ENCODE data around the gene CTXN1.
A peak's percentile ranks its signal among the peaks of the same experiment; 100 is the strongest.

The CTXN1 gene

DNA sequence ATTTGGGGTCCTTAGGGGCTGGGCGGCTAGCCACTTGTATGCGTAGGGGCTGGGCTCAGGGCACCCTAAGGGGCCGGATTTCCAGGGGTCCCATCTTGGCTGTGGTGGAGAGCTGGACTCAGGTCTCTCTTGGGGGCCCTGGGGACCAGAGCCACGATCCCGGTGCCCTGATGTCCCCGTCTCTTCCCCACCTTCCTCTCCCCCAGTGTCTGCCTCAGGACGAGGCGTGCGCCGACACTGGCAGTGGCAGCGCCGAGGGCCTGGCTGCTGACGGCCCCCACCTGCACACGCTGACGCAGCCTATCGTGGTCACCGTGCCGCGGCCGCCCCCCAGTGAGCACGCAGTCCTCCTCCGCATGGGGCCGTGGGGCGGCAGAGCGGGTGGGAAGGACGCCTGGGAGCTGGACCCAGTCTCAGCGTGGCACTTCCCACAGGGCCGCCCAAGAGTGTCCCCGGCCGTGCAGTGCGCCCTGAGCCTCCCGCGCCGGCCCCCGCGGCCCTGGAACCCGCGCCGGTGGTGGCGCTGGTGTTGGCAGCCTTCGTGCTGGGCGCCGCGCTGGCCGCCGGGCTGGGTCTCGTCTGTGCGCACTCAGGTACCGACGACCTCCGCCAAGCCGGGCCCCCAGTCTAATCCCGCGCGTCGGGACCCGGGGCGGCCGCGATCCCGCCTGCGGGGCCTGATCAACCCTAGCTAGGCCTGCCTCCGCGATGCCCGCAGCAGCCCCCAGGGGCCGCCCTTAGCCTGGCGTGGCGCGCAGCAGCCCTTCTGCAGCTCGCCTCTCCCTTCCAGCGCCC lies 8.5 kb downstream of the CTXN1 start:
- peak overlapping the region; percentile 76 for H3K4me3 Mint-ChIP-seq
- no peaks in the 10 kb centered on the region for H3K9me3 Mint-ChIP-seq
- H3K36me3 Mint-ChIP-seq (ENCODE audit: low read depth) = peaks cover 12% of the 10 kb centered on the region
- H3K4me1 Mint-ChIP-seq (ENCODE audit: low read depth) = peaks cover 16% of the 10 kb centered on the region
- peak overlapping the region; percentile 52 for H3K27ac Mint-ChIP-seq
- H3K27me3 Mint-ChIP-seq (ENCODE audit: low read depth) = peaks cover 28% of the 10 kb centered on the region
- peak; percentile 57 for DNase-seq (ENCODE audit: low spot score)

DNA sequence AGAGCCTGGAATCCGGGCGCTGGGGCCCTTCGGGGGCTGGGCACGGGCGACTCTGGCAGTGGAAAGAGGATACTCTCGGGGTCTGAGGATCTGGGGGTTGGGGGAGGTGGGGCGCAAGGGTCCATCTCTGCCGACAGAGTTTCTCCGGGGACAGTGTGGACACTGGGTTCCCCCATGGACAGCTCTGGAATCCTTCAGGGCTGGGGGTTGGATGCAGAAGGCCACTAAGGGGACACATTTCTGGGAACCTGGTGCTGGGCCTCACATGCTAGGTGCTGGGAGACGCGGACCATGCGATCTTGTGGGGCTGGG lies 9.0 kb downstream of the CTXN1 start:
- no peak for DNase-seq (ENCODE audit: low spot score)
- peaks cover 14% of the 10 kb centered on the region for H3K36me3 Mint-ChIP-seq (ENCODE audit: low read depth)
- H3K27ac Mint-ChIP-seq = no peak overlapping the region
- H3K4me3 Mint-ChIP-seq = peak overlapping the region; percentile 76
- no peaks in the 10 kb centered on the region for H3K9me3 Mint-ChIP-seq
- peaks cover 16% of the 10 kb centered on the region for H3K4me1 Mint-ChIP-seq (ENCODE audit: low read depth)
- H3K27me3 Mint-ChIP-seq (ENCODE audit: low read depth) = peaks cover 28% of the 10 kb centered on the region

DNA sequence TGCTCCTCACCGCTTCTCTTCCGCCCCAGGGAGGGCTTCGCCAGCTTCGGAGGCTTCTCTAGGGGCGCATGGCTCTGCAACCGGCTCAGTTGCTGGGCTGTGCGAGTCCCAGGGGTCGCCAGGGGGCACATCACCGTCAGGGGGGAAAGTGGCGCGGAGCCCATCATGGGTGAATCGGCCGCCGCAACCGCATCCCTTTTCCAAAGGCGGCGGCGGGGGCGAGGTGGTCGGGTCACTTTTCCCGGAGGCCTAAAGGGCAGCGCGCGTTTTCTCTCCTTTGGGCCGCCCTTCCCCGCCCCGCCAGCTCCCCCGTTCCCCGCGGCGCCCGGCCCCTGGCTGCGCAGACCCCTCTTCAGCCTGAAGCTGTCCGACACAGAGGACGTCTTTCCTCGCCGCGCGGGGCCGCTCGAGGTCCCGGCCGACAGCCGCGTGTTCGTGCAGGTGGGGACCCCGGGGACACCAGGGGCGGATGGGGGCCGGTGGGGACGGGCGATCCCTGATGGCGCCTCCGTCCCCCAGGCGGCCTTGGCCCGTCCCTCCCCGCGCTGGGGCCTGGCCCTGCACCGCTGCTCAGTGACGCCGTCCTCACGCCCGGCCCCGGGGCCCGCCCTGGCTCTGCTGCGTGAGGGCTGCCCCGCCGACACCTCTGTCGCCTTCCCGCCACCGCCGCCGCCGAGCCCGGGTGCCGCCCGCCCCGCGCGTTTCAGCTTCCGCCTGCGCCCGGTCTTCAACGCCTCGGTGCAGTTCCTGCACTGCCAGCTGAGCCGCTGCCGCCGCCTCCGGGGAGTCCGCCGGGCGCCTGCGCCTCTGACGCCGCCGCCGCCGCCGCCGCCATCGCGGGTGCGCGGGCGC lies 9.6 kb downstream of the CTXN1 start:
- Mint-ChIP-seq H3K4me1 (ENCODE audit: low read depth) (peaks cover 16% of the 10 kb centered on the region), H3K9me3 (no peaks in the 10 kb centered on the region), H3K27ac (no peak overlapping the region), H3K27me3 (ENCODE audit: low read depth) (peaks cover 28% of the 10 kb centered on the region), H3K36me3 (ENCODE audit: low read depth) (peaks cover 17% of the 10 kb centered on the region), H3K4me3 (peak overlapping the region; percentile 50)
- peak; percentile 73 for DNase-seq (ENCODE audit: low spot score)

DNA sequence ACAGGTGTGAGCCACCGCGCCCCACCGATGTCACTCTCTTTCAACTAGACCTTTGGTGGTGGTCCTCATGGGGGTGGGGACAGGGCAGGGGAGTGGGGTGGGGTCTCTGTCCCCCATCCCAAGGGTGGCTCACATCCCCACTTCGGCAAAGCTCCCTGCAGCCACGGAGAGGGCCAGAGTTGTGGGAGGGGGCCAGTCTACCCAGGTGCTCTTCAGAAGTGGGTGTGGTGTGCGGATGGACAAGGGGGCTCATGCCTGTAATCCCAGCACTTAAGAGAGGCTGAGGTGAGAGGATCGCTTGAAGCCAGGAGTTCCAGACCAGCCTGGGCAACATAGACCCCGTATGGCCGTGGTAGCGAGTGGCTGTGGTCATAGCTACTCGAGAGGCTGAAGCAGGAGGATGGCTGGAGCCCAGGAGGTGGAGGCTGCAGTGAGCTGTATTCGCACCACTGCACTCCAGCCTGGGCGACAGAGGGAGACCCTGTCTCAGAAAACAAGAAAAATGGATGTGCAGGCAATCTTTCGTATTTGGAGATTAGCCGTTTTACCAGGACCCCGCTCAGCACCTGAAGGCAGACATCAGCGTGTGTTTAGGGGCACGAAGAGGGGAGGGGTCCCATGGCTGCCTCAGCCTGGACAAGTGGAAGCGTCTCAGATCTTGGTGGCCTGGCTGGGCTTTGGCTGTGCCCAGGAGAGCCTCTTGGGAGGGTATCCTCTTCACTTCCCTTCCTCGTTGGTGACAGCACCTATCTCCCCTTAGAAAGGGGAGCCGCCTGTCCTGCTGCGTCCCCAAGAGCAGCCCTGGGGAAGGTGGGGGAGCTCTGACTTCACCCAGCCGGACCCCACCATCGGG lies 10.5 kb downstream of the CTXN1 start:
- no peak for DNase-seq (ENCODE audit: low spot score)
- peaks cover 28% of the 10 kb centered on the region for H3K27me3 Mint-ChIP-seq (ENCODE audit: low read depth)
- H3K36me3 Mint-ChIP-seq (ENCODE audit: low read depth) = peaks cover 22% of the 10 kb centered on the region
- no peak overlapping the region for H3K27ac Mint-ChIP-seq
- no peaks in the 10 kb centered on the region for H3K9me3 Mint-ChIP-seq
- peaks cover 15% of the 10 kb centered on the region for H3K4me1 Mint-ChIP-seq (ENCODE audit: low read depth)
- H3K4me3 Mint-ChIP-seq = peak overlapping the region; percentile 66

DNA sequence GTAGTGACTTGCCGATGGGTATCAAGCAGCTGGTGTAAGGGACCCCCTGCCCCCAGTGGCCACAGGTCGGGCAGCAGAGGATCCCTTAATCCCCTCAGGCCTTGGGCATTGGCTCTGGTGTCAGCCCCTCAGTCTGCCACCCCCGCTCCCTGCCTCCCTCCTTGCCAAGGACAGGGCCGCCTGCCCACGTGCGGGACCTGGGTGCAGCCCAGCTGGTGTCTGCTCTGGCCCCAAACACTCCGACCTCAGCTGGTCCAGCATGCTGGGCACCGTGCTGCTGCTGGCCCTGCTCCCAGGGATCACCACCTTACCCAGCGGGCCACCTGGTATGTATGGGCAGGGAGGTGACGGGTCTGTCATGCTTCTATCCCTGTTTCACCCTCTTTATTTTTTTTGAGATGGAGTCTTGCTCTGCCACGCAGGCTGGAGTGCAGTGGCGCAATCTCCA lies 11.3 kb downstream of the CTXN1 start, which contains the start of gene TGFBR3L:
TSS of gene TGFBR3L (plus strand) at position 233 of the 448 bp plus-strand sequence.
- peaks cover 23% of the 10 kb centered on the region for H3K27me3 Mint-ChIP-seq (ENCODE audit: low read depth)
- H3K9me3 Mint-ChIP-seq = no peaks in the 10 kb centered on the region
- H3K36me3 Mint-ChIP-seq (ENCODE audit: low read depth) = peaks cover 20% of the 10 kb centered on the region
- no peak within 1 kb of the TSS for H3K27ac Mint-ChIP-seq
- H3K4me1 Mint-ChIP-seq (ENCODE audit: low read depth) = peaks cover 10% of the 10 kb centered on the region
- peak within 1 kb of the TSS; percentile 66 for H3K4me3 Mint-ChIP-seq
- no peak for DNase-seq (ENCODE audit: low spot score)

DNA sequence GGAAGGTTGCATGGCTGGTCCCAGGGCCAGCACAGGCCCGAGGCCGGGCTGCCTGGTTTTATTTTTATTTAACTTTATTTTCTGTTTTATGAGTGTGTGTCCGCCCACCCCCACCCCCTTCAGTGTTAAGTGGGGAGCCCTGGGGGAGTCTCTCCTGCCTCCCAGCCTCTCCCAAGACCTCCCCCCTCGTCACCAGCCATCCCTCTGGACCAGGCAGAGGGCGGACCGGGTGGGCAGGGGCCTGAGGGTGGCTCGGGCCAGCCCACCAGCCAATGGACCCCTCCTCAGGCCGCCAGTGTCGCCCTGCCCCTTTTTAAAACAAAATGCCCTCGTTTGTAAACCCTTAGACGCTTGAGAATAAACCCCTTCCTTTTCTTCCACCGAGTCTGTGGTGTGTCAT lies 11.8 kb downstream of the CTXN1 start:
- Mint-ChIP-seq H3K36me3 (ENCODE audit: low read depth) (peaks cover 18% of the 10 kb centered on the region), H3K9me3 (no peaks in the 10 kb centered on the region), H3K4me3 (no peak overlapping the region), H3K27ac (no peak overlapping the region), H3K4me1 (ENCODE audit: low read depth) (peaks cover 7% of the 10 kb centered on the region), H3K27me3 (ENCODE audit: low read depth) (peaks cover 22% of the 10 kb centered on the region)
- DNase-seq (ENCODE audit: low spot score) = no peak

DNA sequence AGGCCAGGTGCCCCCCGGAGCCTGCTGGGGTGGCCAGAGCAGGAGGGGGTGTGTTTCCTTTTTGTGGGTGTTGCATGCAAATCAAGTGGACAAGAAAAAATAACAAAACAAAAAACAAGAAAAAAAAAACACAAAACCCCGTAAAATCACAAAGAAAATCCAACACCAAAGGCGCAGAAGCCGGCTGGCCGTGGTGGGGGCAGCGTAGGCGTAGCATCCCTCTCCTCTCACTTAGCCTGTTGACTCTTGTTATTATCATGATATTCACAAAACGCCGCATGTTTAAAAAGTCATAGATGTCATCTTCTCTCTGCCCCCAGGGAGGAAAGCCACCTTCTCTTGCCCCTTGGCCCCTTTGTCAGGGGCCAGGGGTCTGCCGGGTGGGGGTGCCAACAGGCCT lies 12.3 kb downstream of the CTXN1 start:
- Mint-ChIP-seq H3K27ac (no peak overlapping the region), H3K27me3 (ENCODE audit: low read depth) (peaks cover 22% of the 10 kb centered on the region), H3K4me3 (no peak overlapping the region), H3K4me1 (ENCODE audit: low read depth) (peaks cover 7% of the 10 kb centered on the region), H3K9me3 (no peaks in the 10 kb centered on the region), H3K36me3 (ENCODE audit: low read depth) (peaks cover 18% of the 10 kb centered on the region)
- DNase-seq (ENCODE audit: low spot score) = no peak

DNA sequence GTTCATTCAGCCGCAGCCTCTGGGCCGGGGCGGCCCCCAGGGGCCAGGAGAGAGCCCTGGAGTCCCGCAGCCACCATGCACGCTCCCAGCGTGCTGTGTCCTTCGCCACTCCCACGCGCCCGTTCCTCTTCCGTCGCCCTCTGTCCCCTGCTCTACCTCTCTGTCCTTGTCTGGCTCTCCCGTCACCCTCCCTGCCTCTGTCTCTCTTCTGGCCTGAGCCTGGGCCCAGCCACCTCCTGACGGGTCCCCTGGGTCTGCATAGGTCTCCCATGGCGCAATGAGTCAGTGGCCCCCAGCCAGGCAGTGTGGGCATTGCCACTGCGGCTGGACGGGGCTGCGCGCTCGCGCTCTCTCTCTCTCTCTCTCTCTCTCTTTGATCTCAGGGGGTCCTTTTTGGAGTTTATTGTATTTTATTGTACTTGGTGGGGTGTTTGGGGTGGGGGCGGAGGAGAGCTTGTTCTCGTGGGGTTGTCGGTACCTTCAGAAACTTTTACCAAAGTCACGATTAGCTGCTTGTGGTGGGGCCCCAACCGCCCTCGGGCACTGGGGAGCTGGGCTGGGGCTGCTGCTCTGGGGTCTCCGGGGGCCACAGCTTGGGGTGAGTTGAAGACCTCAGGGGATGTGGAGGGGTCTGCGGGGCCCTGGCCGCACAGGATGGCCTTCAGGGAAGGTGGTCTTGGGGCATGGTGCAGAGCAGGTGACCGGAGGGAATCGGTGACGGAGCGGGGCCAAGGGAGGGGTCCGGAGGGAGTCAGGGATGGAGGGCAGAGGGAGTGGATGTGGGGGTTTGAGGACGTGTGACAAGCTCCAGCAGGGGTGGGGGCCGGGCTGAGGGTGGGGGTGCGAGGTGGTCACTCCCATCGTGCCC lies 13.0 kb downstream of the CTXN1 start:
- Mint-ChIP-seq H3K4me3 (no peak overlapping the region), H3K27me3 (ENCODE audit: low read depth) (peaks cover 15% of the 10 kb centered on the region), H3K36me3 (ENCODE audit: low read depth) (peaks cover 18% of the 10 kb centered on the region), H3K27ac (no peak overlapping the region), H3K9me3 (no peaks in the 10 kb centered on the region), H3K4me1 (ENCODE audit: low read depth) (peaks cover 6% of the 10 kb centered on the region)
- DNase-seq (ENCODE audit: low spot score) = no peak

DNA sequence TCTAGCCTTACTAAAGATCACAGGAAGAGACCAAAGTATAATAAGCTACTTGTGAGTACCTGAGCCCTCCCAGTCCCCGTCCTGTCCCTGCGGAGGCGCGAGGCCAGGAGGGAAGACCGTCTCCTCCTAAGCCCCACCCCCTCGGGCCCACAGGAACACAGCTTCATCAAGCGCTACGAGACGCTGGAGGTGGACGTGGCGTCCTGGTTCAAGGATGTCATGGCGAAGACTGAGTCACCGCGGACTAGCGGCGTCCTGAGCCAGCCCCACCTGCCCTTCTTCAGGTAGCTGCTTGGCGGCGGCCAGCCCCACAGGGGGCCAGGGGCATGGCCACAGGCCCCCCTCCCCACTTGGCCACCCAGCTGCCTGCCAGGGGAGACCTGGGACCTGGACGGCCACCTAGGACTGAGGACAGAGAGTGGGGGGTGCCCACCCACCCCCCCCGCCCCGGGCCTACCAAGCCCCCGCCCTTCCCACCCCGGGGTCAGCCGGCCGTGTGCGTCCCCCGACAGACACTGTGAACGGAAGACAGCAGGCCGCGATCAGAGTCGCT lies 13.7 kb downstream of the CTXN1 start:
- peaks cover 5% of the 10 kb centered on the region for H3K4me1 Mint-ChIP-seq (ENCODE audit: low read depth)
- no peak for DNase-seq (ENCODE audit: low spot score)
- H3K36me3 Mint-ChIP-seq (ENCODE audit: low read depth) = peaks cover 18% of the 10 kb centered on the region
- H3K4me3 Mint-ChIP-seq = no peak overlapping the region
- H3K9me3 Mint-ChIP-seq = no peaks in the 10 kb centered on the region
- H3K27me3 Mint-ChIP-seq (ENCODE audit: low read depth) = peaks cover 12% of the 10 kb centered on the region
- H3K27ac Mint-ChIP-seq = no peak overlapping the region

DNA sequence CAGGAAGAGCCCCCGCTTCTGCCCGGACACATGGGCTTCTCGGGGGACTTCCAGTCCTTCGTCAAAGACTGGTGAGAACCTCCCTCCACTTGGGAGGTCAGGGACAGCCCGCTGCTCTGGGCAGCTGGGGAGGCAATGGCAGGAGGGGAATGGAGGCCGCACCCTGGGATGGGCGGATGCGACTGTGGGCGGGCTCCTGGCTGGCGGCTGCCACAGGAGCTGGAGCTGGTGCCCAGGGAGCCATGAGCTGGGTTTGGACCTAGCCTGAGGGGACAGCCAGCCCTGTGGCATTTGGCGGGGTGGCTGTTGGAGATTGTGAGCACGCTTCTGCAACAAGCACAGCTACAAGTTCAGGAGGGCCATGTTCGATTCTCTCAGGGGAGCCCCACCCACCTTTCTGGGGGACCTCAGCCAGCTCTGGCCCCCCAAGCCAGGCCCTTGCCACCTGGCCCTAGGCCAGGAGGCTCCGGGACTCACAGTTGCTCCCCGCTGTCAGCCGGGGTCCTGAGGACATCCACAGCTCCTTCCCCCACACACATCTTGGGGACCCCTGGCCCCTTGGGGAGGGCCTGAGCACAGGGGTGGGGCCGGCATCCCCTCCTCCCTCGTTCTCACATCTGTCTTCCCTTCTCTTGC lies 14.3 kb downstream of the CTXN1 start:
- Mint-ChIP-seq H3K27me3 (ENCODE audit: low read depth) (peaks cover 8% of the 10 kb centered on the region), H3K4me3 (no peak overlapping the region), H3K4me1 (ENCODE audit: low read depth) (peaks cover 1% of the 10 kb centered on the region), H3K36me3 (ENCODE audit: low read depth) (peaks cover 18% of the 10 kb centered on the region), H3K27ac (no peak overlapping the region), H3K9me3 (no peaks in the 10 kb centered on the region)
- no peak for DNase-seq (ENCODE audit: low spot score)

DNA sequence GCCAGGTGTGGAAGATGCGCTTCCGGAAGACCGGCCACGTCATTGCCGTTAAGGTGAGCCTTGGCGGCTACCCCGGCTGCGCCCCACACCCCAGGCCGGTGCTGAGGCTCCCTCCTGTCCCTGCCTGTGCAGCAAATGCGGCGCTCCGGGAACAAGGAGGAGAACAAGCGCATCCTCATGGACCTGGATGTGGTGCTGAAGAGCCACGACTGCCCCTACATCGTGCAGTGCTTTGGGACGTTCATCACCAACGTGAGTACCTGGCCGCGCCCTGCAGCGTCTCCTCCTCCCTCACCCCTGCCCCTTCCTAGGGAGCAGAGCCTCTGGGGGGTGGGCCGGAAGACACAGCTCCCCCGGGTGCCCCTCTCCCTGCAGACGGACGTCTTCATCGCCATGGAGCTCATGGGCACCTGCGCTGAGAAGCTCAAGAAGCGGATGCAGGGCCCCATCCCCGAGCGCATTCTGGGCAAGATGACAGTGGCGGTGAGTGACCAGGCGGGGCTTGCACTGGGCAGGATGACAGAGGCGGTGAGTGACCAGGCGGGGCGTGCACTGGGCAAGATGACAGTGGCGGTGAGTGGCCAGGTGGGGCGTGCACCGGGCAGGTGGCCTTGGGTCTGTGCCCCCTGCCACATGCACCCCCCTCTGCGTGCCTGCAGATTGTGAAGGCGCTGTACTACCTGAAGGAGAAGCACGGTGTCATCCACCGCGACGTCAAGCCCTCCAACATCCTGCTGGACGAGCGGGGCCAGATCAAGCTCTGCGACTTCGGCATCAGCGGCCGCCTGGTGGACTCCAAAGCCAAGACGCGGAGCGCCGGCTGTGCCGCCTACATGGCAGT lies 15.4 kb downstream of the CTXN1 start:
- H3K27ac Mint-ChIP-seq = no peak overlapping the region
- H3K4me3 Mint-ChIP-seq = no peak overlapping the region
- no peaks in the 10 kb centered on the region for H3K9me3 Mint-ChIP-seq
- H3K36me3 Mint-ChIP-seq (ENCODE audit: low read depth) = peaks cover 21% of the 10 kb centered on the region
- no peak for DNase-seq (ENCODE audit: low spot score)
- peaks cover 3% of the 10 kb centered on the region for H3K27me3 Mint-ChIP-seq (ENCODE audit: low read depth)
- H3K4me1 Mint-ChIP-seq (ENCODE audit: low read depth) = peaks cover 3% of the 10 kb centered on the region

Measured in T-helper 2 cell treated with Interferon-gamma antibody and Interleukin-4, amounts not matched to agents 5 μg/mL and 100 μg/mL, for 36 hours (primary cell).